OCI-LY7 (cell line): ENCODE measurements around the gene TRIM36.

Source experiments
- CTCF ChIP-seq: fragments of 200-600 bp; sonication (generic); conservative IDR thresholded peaks from 2 replicates; pipeline ENCODE4 v1.5.1; 2014; ENCODE audit warnings: mild to moderate bottlenecking, antibody characterized with exemption, low read length, moderate library complexity, mixed read lengths
- EZH2phosphoT487 ChIP-seq: fragments of 200-600 bp; sonication (generic); IDR thresholded peaks from 2 replicates; pipeline ENCODE4 v1.6.1; 2018; ENCODE audit warnings: low read depth, borderline replicate concordance, mild to moderate bottlenecking, mixed run types, antibody characterized with exemption, low read length, moderate library complexity, mixed read lengths

- no peak for TF ChIP-seq CTCF
- no peak for TF ChIP-seq EZH2phosphoT487
Measured at GRCh38 chr5:115100319-115100955, 69.3 kb downstream of the TRIM36 start.
